ENCODE results near the gene ERBIN.
"Not testable (repeated sequence)": the region's sequence is repeated elsewhere in the genome, so short reads cannot be mapped to it uniquely, and the experiment has no call there.

ERBIN gene

GRCh38 chr5:66009277-66009676 is 82.9 kb downstream of the ERBIN start:
- DNase-seq (ENCODE audit: low read depth), result no peak

DNA sequence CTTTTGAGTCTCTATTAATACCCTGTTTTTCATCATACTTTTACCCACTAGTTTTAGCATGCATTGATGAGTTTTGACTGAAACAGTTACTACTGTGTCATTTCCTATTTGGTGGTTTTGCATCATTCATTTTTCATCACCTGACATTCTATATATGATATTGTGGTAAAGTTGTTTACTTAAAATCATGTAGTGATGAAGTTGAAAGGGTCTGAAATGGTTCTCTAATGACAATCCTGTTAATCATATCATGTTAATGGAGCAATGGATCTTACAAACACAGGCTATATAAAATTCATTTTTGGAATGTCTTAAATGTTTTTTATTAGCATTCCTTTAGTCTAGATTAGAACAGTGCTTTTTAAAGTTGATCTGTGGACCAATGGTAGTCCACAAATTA is 84.1 kb downstream of the ERBIN start:
- DNase-seq (ENCODE audit: low read depth), result no peak

GRCh38 chr5:66012271-66012670 is 85.9 kb downstream of the ERBIN start:
- DNase-seq (ENCODE audit: low read depth), result no peak

GRCh38 chr5:66013397-66013796 is 87.0 kb downstream of the ERBIN start:
- no peak for DNase-seq (ENCODE audit: low read depth)

GRCh38 chr5:66013906-66014305 is 87.5 kb downstream of the ERBIN start:
- no peak for DNase-seq (ENCODE audit: low read depth)

GRCh38 chr5:66015196-66015960 is 89.0 kb downstream of the ERBIN start:
- DNase-seq (ENCODE audit: low read depth), result no peak

DNA sequence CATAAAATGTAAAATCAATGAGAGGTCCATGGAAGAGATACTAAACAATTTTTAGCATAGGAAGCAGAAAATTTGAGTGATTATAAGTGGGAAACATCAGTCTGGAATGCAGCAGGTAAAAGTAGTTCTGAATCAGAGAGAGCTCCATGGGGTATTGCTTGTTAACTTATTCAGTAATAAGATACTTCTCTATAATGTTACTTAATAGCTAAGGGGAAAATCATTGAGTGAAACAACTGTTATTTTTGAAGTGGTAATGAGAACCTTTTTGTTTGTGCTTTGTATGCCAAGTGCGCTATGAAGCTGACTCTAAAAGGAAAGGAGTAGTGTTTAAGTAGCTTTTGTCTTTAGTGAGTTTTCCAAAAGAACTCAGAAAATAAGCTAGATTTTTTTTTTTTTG is 95.2 kb downstream of the ERBIN start:
- no peak for DNase-seq (ENCODE audit: low read depth)

GRCh38 chr5:66039296-66039695 is 112.9 kb downstream of the ERBIN start:
- no peak for DNase-seq (ENCODE audit: low read depth)

GRCh38 chr5:66039701-66040100 is 113.3 kb downstream of the ERBIN start:
- no peak for DNase-seq (ENCODE audit: low read depth)

DNA sequence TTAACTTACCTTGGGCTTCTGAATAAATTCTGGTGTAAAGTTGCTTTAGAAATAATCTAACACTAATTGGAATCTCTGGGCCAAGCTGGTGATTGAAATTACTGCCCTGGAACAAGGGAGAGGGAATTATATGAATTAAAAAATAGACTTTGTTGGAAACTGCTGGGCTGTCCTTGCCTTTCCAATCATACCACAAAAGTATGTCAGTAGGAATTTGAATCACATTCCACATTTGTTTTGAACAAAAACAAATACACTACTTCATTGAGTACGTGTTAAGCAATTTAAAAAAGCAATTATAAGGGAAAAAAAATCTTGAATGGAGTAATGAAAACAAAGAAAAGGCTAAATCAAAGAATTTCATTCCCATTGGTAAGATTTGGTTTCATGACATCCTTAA is 115.3 kb downstream of the ERBIN start:
- DNase-seq (ENCODE audit: low read depth), result no peak

GRCh38 chr5:66057239-66057638 is 130.9 kb downstream of the ERBIN start:
- no peak for DNase-seq (ENCODE audit: low read depth)

- not testable (repeated sequence) for DNase-seq (ENCODE audit: low read depth)
These were observed 134.9 kb downstream of the ERBIN start for GRCh38 chr5:66061320-66061719.

DNA sequence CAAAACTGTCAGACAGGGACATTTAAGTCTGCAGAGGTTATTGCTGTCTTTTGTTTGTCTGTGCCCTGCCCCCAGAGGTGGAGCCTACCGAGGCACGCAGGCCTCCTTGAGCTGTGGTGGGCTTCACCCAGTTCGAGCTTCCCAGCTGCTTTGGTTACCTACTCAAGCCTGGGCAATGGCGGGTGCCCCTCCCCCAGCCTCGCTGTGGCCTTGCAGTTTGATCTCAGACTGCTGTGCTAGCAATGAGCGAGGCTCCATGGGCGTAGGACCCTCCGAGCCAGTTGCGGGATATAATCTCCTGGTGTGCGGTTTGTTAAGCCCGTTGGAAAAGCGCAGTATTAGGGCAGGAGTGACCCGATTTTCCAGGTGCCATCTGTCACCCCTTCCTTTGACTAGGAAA is 136.7 kb downstream of the ERBIN start:
- not testable (repeated sequence) for DNase-seq (ENCODE audit: low read depth)

DNA sequence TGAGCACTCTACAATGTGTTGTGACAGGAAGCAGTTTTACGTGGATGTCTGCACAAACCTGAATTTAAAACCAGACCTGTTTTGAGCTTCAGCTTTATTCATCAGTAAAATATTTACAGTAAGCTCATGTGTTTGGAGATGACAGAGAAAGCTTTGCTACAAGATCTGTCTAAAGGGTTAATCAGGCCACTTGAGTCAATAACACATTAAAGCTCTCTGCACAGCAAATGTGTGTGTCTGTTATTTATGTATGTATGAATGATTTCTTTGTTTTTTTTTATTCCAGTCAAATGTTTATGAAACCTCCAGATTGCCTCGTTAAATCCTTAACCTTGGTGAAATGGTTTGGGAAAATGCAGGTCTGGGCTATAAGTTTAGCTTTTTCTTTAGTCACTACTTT is 140.5 kb downstream of the ERBIN start:
- DNase-seq (ENCODE audit: low read depth), result no peak

- no peak for DNase-seq (ENCODE audit: low read depth)
These were observed 145.7 kb downstream of the ERBIN start for GRCh38 chr5:66072031-66072430.

- no peak for DNase-seq (ENCODE audit: low read depth)
These were observed 148.5 kb downstream of the ERBIN start for GRCh38 chr5:66074901-66075300.

- DNase-seq (ENCODE audit: low read depth), result no peak
These were observed 154.3 kb downstream of the ERBIN start for GRCh38 chr5:66080664-66081063.

- DNase-seq (ENCODE audit: low read depth), result no peak
These were observed 163.0 kb downstream of the ERBIN start for GRCh38 chr5:66089384-66089783.

DNA sequence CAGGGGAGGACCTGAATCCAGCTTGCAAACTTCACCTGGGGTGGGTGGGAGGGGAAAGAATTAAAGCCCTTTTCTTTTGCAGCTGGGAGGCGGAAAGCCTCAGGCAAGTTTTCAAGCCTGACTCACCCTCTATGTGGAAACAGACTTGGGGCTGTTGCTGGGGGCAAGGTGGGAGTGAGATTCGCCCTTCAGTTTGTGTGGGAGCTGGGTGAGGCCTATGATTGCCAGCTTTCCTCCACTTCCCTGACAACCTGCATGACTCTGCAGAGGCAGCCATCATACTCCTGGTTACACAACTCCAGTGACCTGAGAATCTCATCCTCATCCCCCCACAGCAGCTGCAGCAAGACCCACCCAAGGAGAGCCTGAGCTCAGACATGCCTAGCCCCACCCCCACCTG is 174.5 kb downstream of the ERBIN start:
- no peak for DNase-seq (ENCODE audit: low read depth)

- DNase-seq (ENCODE audit: low read depth), result no peak
These were observed 186.8 kb downstream of the ERBIN start for GRCh38 chr5:66113160-66113559.

- DNase-seq (ENCODE audit: low read depth), result no peak
These were observed 191.9 kb downstream of the ERBIN start for GRCh38 chr5:66118304-66118703.

DNA sequence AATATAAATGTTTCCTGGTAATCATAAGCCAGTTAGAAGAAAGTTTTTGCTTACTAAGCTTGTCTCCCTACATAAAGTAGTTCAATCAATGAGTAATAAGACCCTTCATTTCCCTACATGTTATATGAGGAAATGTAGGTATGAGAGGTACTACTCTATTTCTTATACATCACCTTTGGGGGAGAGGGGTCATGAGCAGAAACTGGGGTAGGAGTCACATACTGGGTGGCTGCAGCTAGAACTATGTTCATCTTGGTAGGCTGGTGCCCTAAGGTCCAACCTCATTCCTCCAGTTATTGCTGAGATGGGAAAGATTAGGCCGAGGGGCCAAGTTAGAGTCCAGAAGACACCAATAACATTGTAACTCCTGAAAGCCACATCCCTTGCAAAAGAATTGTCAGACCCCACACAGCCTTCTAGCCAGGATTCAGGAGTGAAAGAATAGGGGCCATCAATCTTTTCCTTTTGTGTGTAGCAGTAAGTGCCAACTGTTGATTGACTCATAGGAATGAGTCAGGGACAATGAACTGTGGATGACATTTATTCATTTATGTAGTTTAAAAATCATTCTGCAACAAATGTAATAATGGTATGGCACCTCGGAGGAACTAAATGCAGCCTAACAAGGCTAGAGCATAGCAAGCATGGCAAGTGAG is 196.1 kb downstream of the ERBIN start:
- no peak for DNase-seq (ENCODE audit: low read depth)

GRCh38 chr5:66129144-66129543 is 202.8 kb downstream of the ERBIN start:
- DNase-seq (ENCODE audit: low read depth), result no peak

DNA sequence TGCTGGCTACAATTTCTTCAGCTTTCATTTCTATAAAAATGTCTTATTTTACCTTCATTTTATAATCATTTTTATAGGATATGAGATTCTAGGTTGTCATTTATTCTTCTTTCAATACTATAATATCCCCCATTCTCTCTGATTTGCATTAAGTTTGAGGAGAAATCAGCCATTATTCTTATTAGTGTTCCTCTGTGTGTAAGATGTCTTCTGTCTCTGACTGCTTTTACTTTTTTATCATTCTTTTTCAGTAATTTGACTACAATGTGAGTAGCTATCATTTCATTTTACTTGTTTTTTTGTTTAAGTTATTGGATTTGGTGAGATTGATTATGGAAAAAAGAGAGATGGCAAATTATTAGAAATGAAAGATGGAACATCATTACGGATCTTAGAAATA is 204.1 kb downstream of the ERBIN start:
- DNase-seq (ENCODE audit: low read depth), result no peak

Data from activated T-cell treated with anti-CD3 and anti-CD28 coated beads for 48 hours (primary cell).